ENCODE data around the gene PGBD1. TPM values are rescaled to one million over a fixed set of nuclear protein-coding genes. Genes with fewer than 3 reads are reported as not detected.

The PGBD1 gene
- total RNA-seq, 1 donor from 2014 or later = 5.2 TPM

DNA sequence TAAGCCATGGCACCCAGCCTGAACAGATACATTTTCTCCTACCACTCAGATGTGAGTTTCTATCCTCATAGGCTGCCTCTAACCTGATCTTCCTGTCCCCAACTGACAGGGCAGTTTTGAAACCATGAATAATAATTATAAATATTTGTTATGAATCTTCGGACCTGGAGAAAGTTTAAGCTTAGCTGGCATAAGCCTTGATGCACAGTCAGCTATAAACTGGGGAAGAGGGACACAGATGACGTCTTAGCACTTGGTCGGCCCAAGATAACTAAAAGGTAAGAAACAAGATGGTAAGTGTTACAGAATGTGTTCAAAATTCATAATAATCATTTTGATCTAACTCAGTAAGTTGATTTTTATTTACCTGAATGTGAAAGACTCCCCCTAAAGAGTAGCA, 37.4 kb upstream of the PGBD1 start:
- no peaks in the 10 kb centered on the region for H3K27me3 ChIP-seq
- intact Hi-C loops (cut with DNase I) = no loop called here
- TF ChIP-seq POLR2AphosphoS5 (IDR thresholded peaks at IDR 0.05; ENCODE audit: insufficient read depth in 1 of 2, low read depth in 1 of 2) (no peak), POLR2A (IDR thresholded peaks at IDR 0.05) (no peak)
- TF ChIP-seq, protein P1, sequence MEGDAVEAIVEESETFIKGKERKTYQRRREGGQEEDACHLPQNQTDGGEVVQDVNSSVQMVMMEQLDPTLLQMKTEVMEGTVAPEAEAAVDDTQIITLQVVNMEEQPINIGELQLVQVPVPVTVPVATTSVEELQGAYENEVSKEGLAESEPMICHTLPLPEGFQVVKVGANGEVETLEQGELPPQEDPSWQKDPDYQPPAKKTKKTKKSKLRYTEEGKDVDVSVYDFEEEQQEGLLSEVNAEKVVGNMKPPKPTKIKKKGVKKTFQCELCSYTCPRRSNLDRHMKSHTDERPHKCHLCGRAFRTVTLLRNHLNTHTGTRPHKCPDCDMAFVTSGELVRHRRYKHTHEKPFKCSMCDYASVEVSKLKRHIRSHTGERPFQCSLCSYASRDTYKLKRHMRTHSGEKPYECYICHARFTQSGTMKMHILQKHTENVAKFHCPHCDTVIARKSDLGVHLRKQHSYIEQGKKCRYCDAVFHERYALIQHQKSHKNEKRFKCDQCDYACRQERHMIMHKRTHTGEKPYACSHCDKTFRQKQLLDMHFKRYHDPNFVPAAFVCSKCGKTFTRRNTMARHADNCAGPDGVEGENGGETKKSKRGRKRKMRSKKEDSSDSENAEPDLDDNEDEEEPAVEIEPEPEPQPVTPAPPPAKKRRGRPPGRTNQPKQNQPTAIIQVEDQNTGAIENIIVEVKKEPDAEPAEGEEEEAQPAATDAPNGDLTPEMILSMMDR (IDR thresholded peaks at IDR 0.05) = no peak

DNA sequence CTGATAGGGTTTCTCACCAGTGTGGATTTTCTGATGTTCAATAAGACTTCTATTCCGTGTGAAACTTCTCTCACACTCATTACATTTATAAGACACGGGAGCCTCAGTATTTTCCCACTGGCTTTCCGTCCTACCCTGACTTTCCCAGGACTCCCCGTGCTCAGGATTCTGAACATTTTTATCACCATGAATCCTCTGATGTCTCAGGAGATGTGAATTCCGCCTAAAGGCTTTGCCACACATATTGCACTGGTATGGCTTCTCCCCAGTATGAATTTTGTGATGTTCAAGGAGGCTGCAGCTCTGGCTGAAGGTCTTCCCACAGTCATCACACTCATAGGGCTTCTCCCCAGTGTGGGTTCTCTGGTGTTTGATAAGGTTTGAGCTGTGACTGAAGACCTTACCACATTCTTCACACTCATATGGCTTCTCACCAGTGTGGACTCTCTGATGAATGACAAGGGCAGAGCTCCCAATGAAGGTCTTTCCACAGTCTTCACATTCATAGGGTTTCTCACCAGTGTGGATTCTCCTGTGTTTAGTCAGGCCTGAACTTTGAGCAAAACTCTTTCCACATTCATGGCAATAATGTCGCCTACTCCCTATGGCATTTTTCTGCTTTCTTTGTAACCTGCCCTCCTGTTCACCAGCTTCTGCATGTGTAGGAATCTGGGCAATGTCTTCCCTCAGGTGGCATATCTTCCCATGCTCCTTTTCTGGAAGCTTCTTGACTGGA, 36.0 kb upstream of the PGBD1 start:
- intact Hi-C loops (cut with DNase I) = no loop called here
- H3K36me3 ChIP-seq = peaks cover 0 to 50% of the 10 kb centered on the region in 2 donors

More for the DNA sequence above, 37.4 kb upstream of the PGBD1 start:
- no peak for DNase-seq (ENCODE audit: extremely low spot score in 2 of 2)
- Histone ChIP-seq H3K27ac (no peak overlapping the region), H3K36me3 (peaks cover 0 to 46% of the 10 kb centered on the region in 2 donors), H3K9me3 (no peaks in the 10 kb centered on the region), H3K4me3 (no peak overlapping the region), H3K4me1 (no peaks in the 10 kb centered on the region)

DNA sequence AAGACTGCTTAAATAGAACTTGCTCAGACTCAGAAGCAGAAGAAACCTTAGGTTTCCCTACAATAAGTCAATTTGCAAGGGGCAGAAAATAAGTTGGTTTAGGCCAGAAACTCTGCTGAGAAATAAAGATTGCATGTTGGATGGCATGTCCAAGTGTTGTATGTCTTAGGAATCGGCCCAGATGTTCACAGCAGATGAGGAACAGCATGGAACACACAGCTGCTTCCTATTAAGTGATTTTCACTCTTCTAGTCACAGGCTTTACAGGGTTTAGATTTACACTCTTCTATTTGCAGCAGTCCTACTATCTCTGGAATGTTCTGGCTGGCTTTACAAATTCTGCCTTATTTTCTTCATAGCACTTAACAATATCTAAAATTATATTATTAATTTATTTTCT, 32.5 kb upstream of the PGBD1 start:
- intact Hi-C loops (cut with DNase I) = no loop called here
- TF ChIP-seq, protein P1 (IDR thresholded peaks at IDR 0.05) = no peak
- no peak for TF ChIP-seq POLR2AphosphoS5 (IDR thresholded peaks at IDR 0.05; ENCODE audit: insufficient read depth in 1 of 2, low read depth in 1 of 2)
- no peak for TF ChIP-seq POLR2A (IDR thresholded peaks at IDR 0.05)
- Histone ChIP-seq H3K27me3 (no peaks in the 10 kb centered on the region), H3K4me1 (peaks cover 25% of the 10 kb centered on the region), H3K36me3 (peaks cover 0 to 44% of the 10 kb centered on the region in 2 donors), H3K4me3 (no peak overlapping the region), H3K9me3 (no peaks in the 10 kb centered on the region), H3K27ac (no peak overlapping the region)
- DNase-seq (ENCODE audit: extremely low spot score in 2 of 2) = no peak

More for the DNA sequence above, 36.0 kb upstream of the PGBD1 start:
- Histone ChIP-seq H3K27ac (no peak overlapping the region), H3K4me1 (peaks cover 5% of the 10 kb centered on the region), H3K27me3 (no peaks in the 10 kb centered on the region), H3K9me3 (no peaks in the 10 kb centered on the region), H3K4me3 (no peak overlapping the region)
- no peak for DNase-seq (ENCODE audit: extremely low spot score in 2 of 2)
- TF ChIP-seq POLR2AphosphoS5 (IDR thresholded peaks at IDR 0.05; ENCODE audit: insufficient read depth in 1 of 2, low read depth in 1 of 2) = no peak
- TF ChIP-seq POLR2A (IDR thresholded peaks at IDR 0.05) = no peak
- TF ChIP-seq, protein P1 (IDR thresholded peaks at IDR 0.05) = no peak

DNA sequence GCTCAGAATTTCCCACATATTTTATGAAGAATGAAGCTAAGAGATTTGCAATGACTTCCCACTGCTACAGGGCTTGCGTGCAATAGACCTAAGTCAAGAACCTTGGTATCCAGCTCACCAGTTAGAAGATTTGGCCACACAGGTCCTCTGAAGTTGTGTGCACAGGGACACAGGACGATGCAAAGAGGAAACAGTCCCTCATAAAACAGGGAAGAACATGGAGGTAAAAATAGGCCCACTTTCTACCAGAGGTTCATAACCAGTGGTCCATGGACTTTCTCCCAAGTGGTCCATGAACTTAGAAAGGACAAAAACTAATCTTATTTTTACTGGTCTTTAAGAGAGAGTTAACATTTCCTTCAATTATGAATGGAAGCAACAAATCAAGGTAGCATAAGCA, 30.6 kb upstream of the PGBD1 start:
- intact Hi-C loops (cut with DNase I) = no loop called here
- Histone ChIP-seq H3K4me3 (peak overlapping the region; percentile 63 to 76), H3K36me3 (peaks cover 0 to 32% of the 10 kb centered on the region in 2 donors), H3K4me1 (peaks cover 25% of the 10 kb centered on the region), H3K9me3 (no peaks in the 10 kb centered on the region), H3K27me3 (no peaks in the 10 kb centered on the region), H3K27ac (no peak overlapping the region)
- TF ChIP-seq, protein P1 (IDR thresholded peaks at IDR 0.05) = no peak
- no peak for DNase-seq (ENCODE audit: extremely low spot score in 2 of 2)

DNA sequence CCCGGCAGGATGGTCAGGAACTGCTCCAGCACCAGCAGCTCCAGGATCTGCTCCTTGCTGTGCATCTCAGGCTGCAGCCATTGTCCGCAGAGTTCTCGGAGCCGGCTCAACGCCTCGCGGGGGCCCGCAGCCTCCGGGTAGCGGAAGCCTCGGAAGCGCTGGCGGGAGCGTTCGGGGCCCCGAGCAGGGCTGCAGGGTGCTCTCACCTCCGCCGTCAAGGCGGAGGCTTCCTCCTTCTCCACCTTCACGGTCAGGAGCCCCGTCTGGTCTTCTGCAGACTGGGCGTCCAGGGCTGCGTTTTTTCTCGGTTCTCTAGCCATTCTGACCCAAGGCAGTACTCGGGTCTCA, 29.7 kb upstream of the PGBD1 start:
- TF ChIP-seq, protein P1 (IDR thresholded peaks at IDR 0.05) = no peak
- no peak for TF ChIP-seq POLR2A (IDR thresholded peaks at IDR 0.05)
- no peak for TF ChIP-seq POLR2AphosphoS5 (IDR thresholded peaks at IDR 0.05; ENCODE audit: insufficient read depth in 1 of 2, low read depth in 1 of 2)
- peaks cover 25% of the 10 kb centered on the region for H3K4me1 ChIP-seq
- intact Hi-C loops (cut with DNase I) = no loop called here
- H3K36me3 ChIP-seq = peaks cover 0 to 23% of the 10 kb centered on the region in 2 donors
- no peak for DNase-seq (ENCODE audit: extremely low spot score in 2 of 2)
- H3K27ac ChIP-seq = peak overlapping the region; percentile 42
- H3K9me3 ChIP-seq = no peaks in the 10 kb centered on the region
- no peaks in the 10 kb centered on the region for H3K27me3 ChIP-seq
- H3K4me3 ChIP-seq = peak overlapping the region; percentile 63 to 76
